VCaP (cell line): Measurements from ENCODE around the gene FAM20C.

Experiments used
- H3K27ac ChIP-seq: fragments of 450-650 bp; 2 replicates; pipeline ENCODE4 v1.5.1; 2017
- CTCF ChIP-seq: fragments of 450-650 bp; conservative IDR thresholded peaks from 2 replicates; pipeline ENCODE4 v1.5.1; 2017; ENCODE audit warnings: mild to moderate bottlenecking, moderate library complexity

The FAM20C gene

DNA sequence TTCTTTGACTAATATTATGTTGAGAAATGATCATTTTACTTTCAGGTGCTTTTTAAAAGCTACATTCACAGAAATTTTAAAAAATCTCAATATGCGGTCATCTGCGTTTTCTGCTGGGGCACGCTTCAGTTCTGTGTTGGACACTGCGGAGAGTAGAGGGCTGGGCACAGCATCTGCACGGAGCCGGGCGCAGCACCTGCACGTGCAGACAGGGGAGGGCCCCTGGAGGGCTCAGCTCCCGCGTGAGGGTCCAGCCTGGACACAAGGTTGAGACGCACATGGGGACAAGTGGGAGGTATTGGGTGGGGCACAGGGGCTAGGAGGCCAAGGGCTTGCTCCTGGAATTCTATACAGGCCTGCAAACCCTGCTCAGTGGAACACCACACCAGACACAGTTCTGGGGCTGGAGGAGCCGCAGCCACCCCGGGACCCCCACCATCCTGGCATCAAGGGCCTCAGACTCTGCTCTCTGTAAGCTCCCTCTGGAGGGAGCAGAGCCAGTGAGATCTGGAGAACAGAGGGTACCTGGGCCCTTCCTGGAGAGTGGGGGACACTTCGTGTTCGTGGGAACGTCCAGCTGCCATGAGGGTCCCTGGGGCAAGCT, 20.4 kb upstream of the FAM20C start:
- H3K27ac ChIP-seq = no peak overlapping the region
- TF ChIP-seq CTCF = no peak

GRCh38 chr7:173209-173918, 19.0 kb upstream of the FAM20C start:
- TF ChIP-seq CTCF = no peak
- H3K27ac ChIP-seq = no peak overlapping the region

GRCh38 chr7:174716-175115, 17.7 kb upstream of the FAM20C start:
- no peak for TF ChIP-seq CTCF
- H3K27ac ChIP-seq = no peak overlapping the region

GRCh38 chr7:175955-176354, 16.4 kb upstream of the FAM20C start:
- H3K27ac ChIP-seq = no peak overlapping the region
- TF ChIP-seq CTCF = no peak

GRCh38 chr7:176381-176780, 16.0 kb upstream of the FAM20C start:
- no peak for TF ChIP-seq CTCF
- H3K27ac ChIP-seq = no peak overlapping the region

GRCh38 chr7:176786-177459, 15.4 kb upstream of the FAM20C start:
- no peak for TF ChIP-seq CTCF
- no peak overlapping the region for H3K27ac ChIP-seq

DNA sequence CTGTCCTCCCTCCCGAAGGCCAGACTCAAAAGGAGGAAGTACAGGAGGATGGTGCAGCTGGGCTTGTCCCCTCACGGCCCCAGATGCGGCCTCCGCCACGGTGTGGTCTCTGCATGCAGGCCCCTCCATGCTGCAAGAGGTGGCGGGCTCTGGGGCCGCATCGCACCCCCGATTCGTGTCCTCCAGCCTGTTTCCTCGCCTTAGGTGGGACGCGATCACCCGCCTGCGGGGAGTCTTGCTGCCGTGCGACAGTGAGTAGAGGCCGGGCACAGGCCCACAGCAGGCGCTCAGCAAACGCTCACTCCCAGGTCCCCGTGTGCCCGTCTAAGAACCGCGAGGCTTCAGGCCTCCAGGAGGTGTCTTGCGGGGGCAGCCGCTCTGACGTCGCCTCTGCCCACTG, 13.9 kb upstream of the FAM20C start:
- TF ChIP-seq CTCF = no peak
- no peak overlapping the region for H3K27ac ChIP-seq
